GM19452 (cell line): ENCODE results near the gene TLK1.

Experiments
- ATAC-seq: cut with Tn5 transposase; IDR thresholded peaks from one replicate; pipeline ENCODE4 v1.9.1; 2021; ENCODE audit not compliant: unreplicated experiment

Gene TLK1

GRCh38 chr2:171009386-171009785 lies 151.3 kb downstream of the TLK1 start:
- no peak for ATAC-seq

DNA sequence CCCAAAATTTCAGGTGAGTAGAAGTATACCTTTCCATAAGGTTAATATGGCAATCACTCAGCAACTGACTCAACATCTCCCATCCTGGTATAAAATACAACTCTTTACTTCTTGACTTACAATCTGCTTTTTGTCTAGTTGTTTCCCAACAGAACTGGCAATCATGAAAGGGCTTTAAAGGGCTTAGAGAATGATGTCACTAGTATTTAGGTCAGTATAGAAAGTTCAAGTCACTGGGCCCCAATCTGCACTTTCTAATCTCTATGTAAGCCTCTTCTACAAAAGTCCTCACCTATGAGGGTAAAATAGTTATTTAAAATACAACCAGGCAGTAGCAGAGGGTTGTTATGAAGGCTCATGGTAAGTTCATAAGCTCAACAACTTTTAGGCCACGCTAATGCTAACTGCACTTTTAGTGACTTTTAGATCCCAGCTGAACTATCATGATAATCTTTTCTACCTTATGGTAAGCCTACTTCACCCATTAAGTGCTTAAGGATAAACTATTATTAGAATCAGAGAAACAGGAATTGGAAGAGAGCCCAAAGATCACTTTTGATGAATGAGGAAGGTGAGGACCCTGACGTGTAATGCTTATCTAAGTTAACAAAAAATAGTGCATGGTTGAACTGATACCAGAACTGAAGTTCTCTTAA lies 152.0 kb downstream of the TLK1 start:
- ATAC-seq, result no peak

- ATAC-seq, result no peak
These were observed 155.9 kb downstream of the TLK1 start for GRCh38 chr2:171004833-171005232.

DNA sequence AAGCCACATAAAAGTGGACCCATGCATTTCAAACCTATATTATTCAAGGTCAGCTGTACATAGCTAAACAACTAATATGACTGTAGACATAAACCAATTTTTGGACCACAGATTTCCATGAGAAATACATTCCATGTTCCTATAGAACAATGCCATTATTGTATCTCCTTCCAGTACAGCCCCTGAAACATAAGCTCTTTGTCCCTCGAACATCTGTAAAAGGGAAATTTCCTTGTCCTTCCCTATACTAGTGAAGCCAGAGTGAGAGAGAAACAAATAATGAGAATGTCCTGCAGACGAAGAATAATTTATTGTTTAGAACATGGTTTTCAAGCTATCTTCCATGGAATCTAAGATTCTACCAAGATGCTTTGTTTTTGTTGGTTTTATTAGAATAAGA lies 156.3 kb downstream of the TLK1 start:
- no peak for ATAC-seq

DNA sequence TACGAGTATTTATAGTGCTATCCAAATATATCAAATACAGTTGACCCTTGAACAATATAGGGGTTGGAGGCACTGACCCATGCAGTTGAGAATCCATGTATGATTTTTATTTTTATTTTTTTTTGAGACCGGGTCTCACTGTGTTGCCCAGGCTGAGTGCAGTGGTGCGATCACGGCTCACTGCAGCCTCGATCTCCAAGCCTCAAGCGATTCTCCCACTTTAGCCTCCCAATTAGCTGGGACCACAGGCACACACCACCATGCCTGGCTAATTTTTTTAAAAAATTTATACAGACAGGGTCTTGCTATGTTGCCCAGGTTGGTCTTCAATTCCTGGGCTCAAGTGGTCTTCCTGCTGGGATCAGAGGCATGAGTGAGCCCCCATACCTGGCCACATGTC lies 161.0 kb downstream of the TLK1 start:
- ATAC-seq, result no peak

GRCh38 chr2:170997893-170998597 lies 162.6 kb downstream of the TLK1 start:
- ATAC-seq, result no peak

DNA sequence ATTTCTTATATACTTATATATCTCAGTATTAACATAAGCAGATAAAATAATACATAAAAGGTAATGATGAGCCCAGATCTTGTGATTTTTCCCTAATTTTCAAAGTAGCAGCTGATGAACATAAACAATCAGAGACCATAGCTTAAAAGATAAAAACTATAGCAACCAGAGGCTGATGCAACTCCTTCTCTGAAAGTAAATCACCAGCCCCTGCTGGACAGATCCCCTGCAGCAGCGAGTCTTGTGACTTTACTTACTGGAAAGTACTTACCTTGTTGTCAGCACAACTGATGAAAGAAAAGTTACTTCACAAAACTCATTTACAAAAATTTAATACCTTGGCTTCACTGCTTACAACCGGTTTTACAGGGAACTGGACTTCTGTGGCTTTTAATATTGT lies 164.4 kb downstream of the TLK1 start:
- ATAC-seq, result no peak

DNA sequence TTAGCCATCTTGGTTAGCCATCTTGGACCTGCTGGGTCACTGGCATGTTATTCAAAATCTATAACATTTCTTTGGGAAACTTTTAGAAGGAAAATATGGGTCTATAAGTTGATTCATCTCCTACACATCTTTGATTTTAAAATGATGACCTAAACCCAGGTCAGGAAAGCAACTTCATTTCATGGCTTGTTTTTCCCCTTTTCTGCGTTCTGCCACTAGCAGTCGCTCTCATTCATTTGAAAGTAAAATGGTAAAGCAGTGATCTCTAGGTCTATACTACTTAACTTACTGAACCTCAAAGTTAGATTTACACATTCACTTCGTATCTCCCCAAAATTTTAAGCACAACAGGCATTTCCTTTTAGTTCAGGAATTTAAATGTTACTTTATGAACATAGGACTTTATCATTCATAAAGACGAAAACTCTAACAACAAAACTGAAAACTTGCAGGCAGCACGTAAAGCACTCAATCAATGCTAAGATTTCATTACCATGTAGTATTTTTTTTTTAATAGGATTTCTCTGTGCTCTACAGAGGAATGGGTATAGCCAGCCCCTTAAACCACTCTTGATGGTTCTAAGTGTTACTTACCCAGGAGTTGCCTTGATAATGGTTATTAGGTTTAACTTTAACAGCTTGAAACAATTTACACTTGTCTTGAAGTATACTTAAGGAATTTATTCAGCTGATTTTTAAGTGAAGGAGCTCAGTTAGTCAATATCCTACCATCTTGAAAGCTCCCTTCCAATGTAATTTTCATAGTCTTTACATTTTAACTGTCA lies 169.1 kb downstream of the TLK1 start:
- ATAC-seq, result no peak

- ATAC-seq, result no peak
These were observed 174.0 kb downstream of the TLK1 start for GRCh38 chr2:170986566-170987258.

- no peak for ATAC-seq
These were observed 175.3 kb downstream of the TLK1 start for GRCh38 chr2:170985407-170985806.

DNA sequence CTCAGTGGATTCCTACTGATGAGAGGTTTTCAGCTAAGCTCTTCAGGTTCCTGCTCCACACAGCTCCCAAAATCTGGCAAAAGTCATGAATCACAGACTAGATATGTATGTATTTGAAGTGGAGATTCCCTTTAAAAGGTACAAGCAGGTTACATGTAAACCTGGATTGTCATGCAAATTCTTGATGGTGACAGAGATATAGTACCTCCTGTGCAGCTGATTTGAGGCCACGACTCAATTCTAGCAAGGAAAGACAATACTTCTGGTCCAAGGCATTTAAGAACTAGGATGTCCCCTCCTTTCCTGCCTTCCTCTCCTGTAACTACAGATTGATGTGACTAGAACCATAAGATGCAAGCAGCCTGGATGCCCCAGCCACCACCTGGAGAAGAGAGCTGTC lies 176.6 kb downstream of the TLK1 start:
- ATAC-seq, result no peak

GRCh38 chr2:170975943-170976270 lies 184.8 kb downstream of the TLK1 start:
- no peak for ATAC-seq

DNA sequence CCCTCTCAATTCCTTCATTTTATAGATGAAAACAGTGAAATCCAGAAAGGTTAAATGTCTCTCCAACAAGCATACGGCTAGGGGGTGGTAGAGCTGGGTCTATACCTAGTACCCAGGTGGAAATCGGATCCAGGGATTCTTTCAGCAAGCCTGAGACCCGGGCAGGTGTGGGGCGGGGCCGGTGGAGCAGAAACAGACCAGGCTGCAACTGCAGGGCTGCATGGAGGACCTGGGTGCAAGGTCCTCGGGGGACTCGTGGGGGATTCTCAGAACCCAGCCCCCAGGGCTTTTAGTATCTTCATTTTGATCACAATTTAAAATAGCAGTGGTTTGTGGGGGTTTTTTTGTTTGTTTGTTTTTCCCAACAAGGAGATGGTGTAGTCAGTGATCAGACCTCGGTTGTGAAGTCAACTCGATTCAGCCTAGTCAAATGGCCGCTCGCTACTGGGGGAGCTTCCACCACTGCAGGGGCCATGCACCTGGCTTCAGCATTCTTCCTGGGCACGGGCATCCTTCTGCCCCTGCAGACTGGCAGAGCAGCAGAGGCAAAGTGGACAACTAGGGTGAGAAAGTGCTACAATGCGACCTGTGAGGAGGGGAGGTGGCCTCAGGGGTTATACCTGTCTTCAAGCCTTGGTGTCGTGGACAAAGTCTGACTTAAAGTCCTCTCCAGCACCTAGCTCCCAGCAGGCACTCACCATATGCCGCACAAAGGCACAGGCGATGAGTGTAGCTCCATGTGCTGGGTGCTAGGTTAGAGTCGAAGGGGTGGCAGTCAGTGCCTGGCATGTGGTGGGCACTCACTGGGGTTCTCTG lies 185.4 kb downstream of the TLK1 start:
- no peak for ATAC-seq

DNA sequence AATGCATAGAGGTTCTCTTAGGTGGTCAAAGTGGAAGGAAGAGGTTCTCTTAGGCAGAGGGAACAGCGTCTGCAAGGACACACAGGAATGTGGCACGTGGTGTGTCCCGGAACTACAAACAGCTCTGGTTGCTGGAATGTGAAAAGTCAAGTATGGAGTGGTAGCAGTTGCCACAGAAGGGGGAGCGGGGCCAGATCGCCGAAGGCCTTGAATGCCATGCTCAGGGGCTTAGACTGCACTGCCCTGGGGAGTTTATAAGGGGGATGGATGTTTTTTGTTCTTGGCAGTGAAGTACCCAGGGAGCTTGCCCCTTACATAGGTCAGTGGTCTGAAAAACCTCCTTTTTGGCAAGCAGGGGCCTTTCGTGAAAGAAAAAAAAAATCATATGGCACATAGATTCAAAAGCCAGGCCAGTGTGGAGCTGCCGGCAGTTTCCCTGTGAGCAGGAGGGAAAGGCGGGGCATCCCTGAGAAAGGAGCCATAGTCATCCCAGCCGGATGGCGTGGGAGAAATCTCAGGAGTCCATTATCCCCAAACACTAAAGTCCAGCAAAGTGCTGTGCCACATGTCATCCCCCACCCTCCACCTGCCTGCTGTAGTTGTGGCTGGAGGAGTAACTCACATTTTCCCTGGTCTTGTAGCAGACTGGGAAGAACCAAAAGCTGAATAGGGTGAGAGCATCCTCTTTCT lies 186.2 kb downstream of the TLK1 start:
- no peak for ATAC-seq

GRCh38 chr2:170973492-170974303 lies 187.0 kb downstream of the TLK1 start:
- ATAC-seq, result peak; percentile 93

- no peak for ATAC-seq
These were observed 187.5 kb downstream of the TLK1 start for GRCh38 chr2:170973225-170973491.

DNA sequence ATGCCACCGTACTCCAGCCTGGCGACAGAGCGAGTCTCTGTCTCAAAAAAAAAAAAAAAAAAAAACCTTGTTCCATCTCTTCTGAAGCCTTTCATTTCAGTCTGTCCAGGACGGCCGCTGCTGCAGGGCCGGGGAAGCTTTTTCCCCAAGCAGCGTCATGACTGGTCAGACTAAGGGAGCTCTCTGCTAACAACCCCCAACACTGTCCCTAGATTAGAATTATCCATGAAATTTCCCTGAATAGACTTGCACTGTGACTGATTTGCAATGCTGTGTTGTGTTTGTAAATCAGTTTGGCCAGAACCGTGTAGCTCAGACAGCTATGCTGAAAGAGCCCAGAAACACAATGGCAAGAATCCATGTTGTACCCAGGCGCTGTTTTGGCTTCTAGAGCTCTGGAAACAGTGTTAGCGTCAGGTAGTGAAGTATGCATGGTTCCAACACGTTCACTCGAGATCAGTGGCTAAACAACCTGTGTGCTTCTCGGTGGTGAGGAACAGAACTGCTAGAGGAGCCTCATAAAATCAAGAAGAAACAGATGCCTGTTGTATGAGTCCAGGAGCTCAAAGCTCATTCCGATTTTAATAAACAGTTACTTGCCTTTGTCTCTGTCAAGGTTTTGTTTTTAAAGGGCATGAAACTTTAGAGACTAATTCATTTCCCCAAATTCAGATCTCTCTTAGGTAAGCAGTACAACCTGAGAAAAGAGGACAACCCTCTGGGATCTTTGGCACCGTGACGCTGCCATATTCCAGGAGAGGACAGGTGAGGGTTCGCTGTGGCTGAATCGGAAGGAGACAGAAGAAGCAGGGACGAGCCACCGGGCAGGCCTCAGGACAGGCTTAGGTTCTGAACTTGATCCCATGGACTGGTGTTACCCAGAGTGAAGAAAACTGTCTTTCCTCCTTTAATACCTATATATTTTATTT lies 188.1 kb downstream of the TLK1 start:
- ATAC-seq, result no peak

- ATAC-seq, result no peak
These were observed 189.6 kb downstream of the TLK1 start for GRCh38 chr2:170971071-170971470.
